ENCODE measurements around the gene SYCN. TPM values are rescaled to one million over a fixed set of nuclear protein-coding genes. Genes with fewer than 3 reads are reported as not detected.

SYCN gene
- total RNA-seq, 4 donors from 2014 or later = not detected

GRCh38 chr19:39160889-39161672 is 43.0 kb downstream of the SYCN start:
- TF ChIP-seq, protein P1, sequence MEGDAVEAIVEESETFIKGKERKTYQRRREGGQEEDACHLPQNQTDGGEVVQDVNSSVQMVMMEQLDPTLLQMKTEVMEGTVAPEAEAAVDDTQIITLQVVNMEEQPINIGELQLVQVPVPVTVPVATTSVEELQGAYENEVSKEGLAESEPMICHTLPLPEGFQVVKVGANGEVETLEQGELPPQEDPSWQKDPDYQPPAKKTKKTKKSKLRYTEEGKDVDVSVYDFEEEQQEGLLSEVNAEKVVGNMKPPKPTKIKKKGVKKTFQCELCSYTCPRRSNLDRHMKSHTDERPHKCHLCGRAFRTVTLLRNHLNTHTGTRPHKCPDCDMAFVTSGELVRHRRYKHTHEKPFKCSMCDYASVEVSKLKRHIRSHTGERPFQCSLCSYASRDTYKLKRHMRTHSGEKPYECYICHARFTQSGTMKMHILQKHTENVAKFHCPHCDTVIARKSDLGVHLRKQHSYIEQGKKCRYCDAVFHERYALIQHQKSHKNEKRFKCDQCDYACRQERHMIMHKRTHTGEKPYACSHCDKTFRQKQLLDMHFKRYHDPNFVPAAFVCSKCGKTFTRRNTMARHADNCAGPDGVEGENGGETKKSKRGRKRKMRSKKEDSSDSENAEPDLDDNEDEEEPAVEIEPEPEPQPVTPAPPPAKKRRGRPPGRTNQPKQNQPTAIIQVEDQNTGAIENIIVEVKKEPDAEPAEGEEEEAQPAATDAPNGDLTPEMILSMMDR (IDR thresholded peaks at IDR 0.05; ENCODE audit: low read depth) = no peak

DNA sequence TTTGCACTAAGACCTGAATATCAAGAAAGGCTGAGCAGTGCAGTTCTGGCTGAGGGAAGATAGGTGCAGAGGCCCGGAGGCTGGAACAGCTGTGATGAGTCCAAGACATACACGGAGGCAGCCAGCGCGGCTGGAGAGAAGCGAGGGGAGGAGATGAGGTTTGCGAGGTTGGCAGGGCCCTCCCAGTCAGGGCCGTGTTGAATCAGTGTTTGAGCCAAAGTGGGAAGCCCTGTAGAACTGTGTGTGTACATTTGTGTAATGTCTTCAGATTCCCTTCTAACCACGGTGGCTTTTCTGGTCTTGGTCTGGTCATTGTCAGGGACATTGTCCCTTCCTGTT is 43.6 kb downstream of the SYCN start:
- TF ChIP-seq, protein P1 (IDR thresholded peaks at IDR 0.05; ENCODE audit: low read depth) = no peak

DNA sequence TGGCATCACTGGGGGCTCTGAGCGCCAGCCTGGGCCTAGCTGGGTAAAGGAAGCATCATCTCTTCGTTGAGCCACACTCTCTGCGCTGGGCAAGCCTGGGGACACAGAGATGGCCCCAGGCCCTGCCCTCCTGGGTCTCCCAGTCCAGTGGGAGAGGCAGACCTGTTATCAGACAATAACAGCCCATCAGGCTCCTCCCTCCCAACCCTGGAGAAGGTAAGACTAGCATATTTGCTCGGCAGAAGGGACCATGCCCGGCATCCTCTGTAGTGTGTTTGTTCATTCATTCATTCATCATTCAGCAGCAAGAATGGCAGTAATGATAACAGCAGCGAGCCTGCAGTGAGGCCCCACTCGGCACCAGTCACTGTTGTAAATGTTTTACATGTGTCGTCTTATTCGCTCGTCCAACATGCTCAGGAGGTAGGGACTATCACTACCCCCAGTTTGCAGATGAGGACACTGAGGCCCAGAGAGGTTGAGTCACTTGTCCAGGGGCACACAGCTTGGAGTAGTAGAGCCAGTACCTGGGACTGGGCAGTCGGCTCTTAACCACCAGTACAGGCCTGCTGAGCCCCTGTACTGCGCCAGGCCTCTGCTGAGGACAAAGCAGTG is 45.3 kb downstream of the SYCN start:
- TF ChIP-seq, protein P1 (IDR thresholded peaks at IDR 0.05; ENCODE audit: low read depth) = no peak

DNA sequence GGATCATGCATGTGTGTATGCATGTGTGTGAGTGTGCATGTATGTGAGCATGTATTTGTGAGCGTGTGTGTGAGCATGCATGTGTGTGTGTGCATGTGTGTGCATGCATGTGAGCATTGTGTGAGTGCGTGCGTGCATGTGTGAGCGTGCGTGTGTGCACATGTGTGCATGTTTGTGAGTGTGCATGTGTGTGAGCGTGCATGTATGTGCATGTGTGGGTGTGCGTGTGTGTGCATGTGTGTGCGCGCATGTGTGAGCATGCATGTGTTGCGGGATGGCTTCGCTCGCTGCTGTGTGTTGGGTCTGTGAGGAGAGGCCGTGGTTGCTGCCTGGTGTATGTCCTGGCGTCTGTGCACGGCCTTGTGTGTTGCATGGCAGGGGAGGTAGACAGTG is 46.1 kb downstream of the SYCN start:
- TF ChIP-seq, protein P1 (IDR thresholded peaks at IDR 0.05; ENCODE audit: low read depth) = no peak

GRCh38 chr19:39157275-39157996 is 46.6 kb downstream of the SYCN start:
- TF ChIP-seq, protein P1 (IDR thresholded peaks at IDR 0.05; ENCODE audit: low read depth) = no peak

DNA sequence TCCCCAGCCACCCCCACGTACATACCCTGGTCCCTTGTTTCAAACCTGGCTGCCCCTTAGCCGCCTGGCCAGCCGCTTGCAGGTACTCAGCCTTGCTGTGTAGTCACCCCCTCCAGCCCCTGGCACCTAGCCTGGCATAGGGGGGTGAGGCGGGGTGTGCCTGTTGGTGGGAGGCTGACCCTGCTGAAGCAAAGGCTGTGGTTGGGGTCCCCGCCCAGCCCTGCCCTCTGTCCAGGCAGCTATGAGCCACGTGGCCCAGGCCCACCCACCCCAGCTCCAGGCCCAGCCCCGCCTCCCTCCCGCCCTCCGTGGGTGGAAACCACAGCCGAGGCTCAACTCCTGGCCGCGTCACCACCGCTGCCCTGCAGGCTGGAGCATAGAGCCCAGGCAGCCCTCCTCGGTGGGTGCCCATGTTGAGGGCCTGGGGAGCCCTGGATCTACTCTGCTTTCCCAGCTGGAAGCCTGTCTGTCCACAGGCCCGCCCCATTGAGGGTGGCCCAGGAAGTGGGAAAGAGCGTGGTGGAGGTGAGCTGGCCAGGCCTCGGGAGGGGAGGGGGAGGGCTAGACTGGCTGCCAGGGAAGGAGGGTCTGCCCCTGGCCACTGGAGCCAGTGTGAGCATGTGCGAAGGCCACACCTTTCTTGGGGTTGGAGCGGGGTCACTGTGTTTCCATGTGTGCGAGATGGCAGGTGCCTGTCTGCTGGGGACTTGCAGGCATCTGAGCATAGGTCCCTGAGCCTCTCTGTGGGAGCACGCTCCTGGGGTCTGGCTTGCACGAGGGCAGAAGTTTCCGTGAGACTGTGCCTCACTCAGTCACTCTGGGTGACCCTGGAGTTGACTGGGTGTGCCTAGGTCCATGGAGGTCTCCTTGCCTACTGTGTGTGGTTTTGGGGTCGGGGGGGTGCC is 47.5 kb downstream of the SYCN start:
- TF ChIP-seq, protein P1 (IDR thresholded peaks at IDR 0.05; ENCODE audit: low read depth) = no peak

Measured in subcutaneous adipose tissue (tissue), 4 donors.